GM12865 (cell line): ENCODE measurements around the gene SH3RF2.

ENCODE experiments used
- DNase-seq: peaks from one replicate; pipeline ENCODE4 v3.0.0; 2010; ENCODE audit warnings: low read depth
- H3K4me3 ChIP-seq: 2 replicates; pipeline ENCODE4 v1.5.1; 2011; ENCODE audit warnings: mild to moderate bottlenecking, low read depth, low read length, control low read depth
- CTCF ChIP-seq: IDR thresholded peaks from 2 replicates; pipeline ENCODE4 v1.5.1; 2011; ENCODE audit warnings: low read length, control low read depth, low read depth, inconsistent platforms; ENCODE audit not compliant: insufficient read depth; ENCODE audit errors: missing control alignments

SH3RF2 gene

GRCh38 chr5:146050086-146050485, 113.7 kb downstream of the SH3RF2 start:
- no peak for DNase-seq
- no peak overlapping the region for H3K4me3 ChIP-seq
- TF ChIP-seq CTCF = no peak

GRCh38 chr5:146051678-146052077, 115.3 kb downstream of the SH3RF2 start:
- no peak for DNase-seq
- TF ChIP-seq CTCF = no peak
- no peak overlapping the region for H3K4me3 ChIP-seq

GRCh38 chr5:146052780-146053179, 116.4 kb downstream of the SH3RF2 start:
- H3K4me3 ChIP-seq = no peak overlapping the region
- no peak for DNase-seq
- peak; percentile 20 for TF ChIP-seq CTCF

- no peak for DNase-seq
- H3K4me3 ChIP-seq = no peak overlapping the region
- no peak for TF ChIP-seq CTCF
Observed at GRCh38 chr5:146055432-146055831, 119.1 kb downstream of the SH3RF2 start.

GRCh38 chr5:146059460-146060220, 123.3 kb downstream of the SH3RF2 start:
- no peak for TF ChIP-seq CTCF
- no peak overlapping the region for H3K4me3 ChIP-seq
- DNase-seq = no peak

- no peak for TF ChIP-seq CTCF
- no peak overlapping the region for H3K4me3 ChIP-seq
- no peak for DNase-seq
Observed at GRCh38 chr5:146060221-146060585, 123.8 kb downstream of the SH3RF2 start.

- no peak overlapping the region for H3K4me3 ChIP-seq
- TF ChIP-seq CTCF = no peak
- no peak for DNase-seq
Observed at GRCh38 chr5:146066968-146067367, 130.6 kb downstream of the SH3RF2 start.
